Fibroblast of the aortic adventitia (primary cell): ENCODE results near the gene ARSG. TPM values are rescaled to one million over a fixed set of nuclear protein-coding genes. Genes with fewer than 3 reads are reported as not detected.

Experiments
- DNase-seq: peaks from one replicate; pipeline ENCODE4 v3.0.0-alpha.2; 2010; ENCODE audit warnings: low read depth
- H3K4me3 ChIP-seq: 2 replicates; pipeline ENCODE4 v1.5.1; 2011; ENCODE audit warnings: low read depth, mild to moderate bottlenecking, control low read depth, low read length, moderate library complexity
- CTCF ChIP-seq: IDR thresholded peaks from 2 replicates; pipeline ENCODE4 v1.5.1; 2011; ENCODE audit warnings: mild to moderate bottlenecking, low read length, control low read depth, inconsistent platforms; ENCODE audit not compliant: insufficient read depth
- total RNA-seq: library from RNA; depleted of rRNA; stranded (reverse); fragments of >200 nt; gene quantifications from 2 replicates; pipeline ENCODE4 v1.2.3, GENCODE V29; 2012; ENCODE audit warnings: low replicate concordance

The ARSG gene
- total RNA-seq, 1 donor: 2.7 TPM

GRCh38 chr17:68318103-68318991 lies 27.1 kb downstream of the ARSG start:
- TF ChIP-seq CTCF: no peak
- DNase-seq: peak; percentile 48
- H3K4me3 ChIP-seq: no peak overlapping the region

GRCh38 chr17:68319410-68320162 lies 28.3 kb downstream of the ARSG start:
- DNase-seq: no peak
- H3K4me3 ChIP-seq: no peak overlapping the region
- TF ChIP-seq CTCF: no peak

- no peak for DNase-seq
- TF ChIP-seq CTCF: no peak
- no peak overlapping the region for H3K4me3 ChIP-seq
Observed at GRCh38 chr17:68320311-68320865, 29.1 kb downstream of the ARSG start.

GRCh38 chr17:68320943-68321555 lies 29.8 kb downstream of the ARSG start:
- TF ChIP-seq CTCF: no peak
- H3K4me3 ChIP-seq: no peak overlapping the region
- no peak for DNase-seq

- DNase-seq: no peak
- no peak for TF ChIP-seq CTCF
- H3K4me3 ChIP-seq: no peak overlapping the region
Observed at GRCh38 chr17:68321556-68321954, 30.3 kb downstream of the ARSG start.

GRCh38 chr17:68322630-68323029 lies 31.3 kb downstream of the ARSG start:
- DNase-seq: no peak
- TF ChIP-seq CTCF: no peak
- H3K4me3 ChIP-seq: no peak overlapping the region
